Astrocyte (in vitro differentiated cells and primary cell): ENCODE results near the gene NAB1.

Source experiments
- CTCF ChIP-seq: IDR thresholded peaks from 2 replicates; pipeline ENCODE4 v1.5.1; 2011; ENCODE audit warnings: low read depth, mild to moderate bottlenecking, inconsistent platforms, low read length, moderate library complexity; ENCODE audit not compliant: insufficient read depth
- EZH2 ChIP-seq: IDR thresholded peaks from 2 replicates; pipeline ENCODE4 v1.6.1; 2012; ENCODE audit warnings: mild to moderate bottlenecking, low read length, inconsistent platforms; ENCODE audit not compliant: insufficient read depth

- TF ChIP-seq CTCF = no peak
- TF ChIP-seq EZH2 = no peak
Observed at GRCh38 chr2:190664240-190664639, 15.4 kb downstream of the NAB1 start.
